ENCODE measurements around the gene EMILIN2.

- TF ChIP-seq POLR2A (IDR thresholded peaks at IDR 0.05; ENCODE audit: low read length) (no peak), GATA1 (IDR thresholded peaks at IDR 0.05; ENCODE audit: low read depth, low read length) (no peak)
Observed at GRCh38 chr18:2880473-2880872, 33.7 kb downstream of the EMILIN2 start.
